GM12872 (cell line): ENCODE data around the gene CCDC169.

Source experiments
- TF ChIP-seq, protein P1 (sequence below): IDR thresholded peaks from 3 replicates; pipeline ENCODE4 v1.5.1; 2011; ENCODE audit warnings: low read depth, mild to moderate bottlenecking, low read length, moderate library complexity; ENCODE audit not compliant: insufficient read depth

CCDC169 gene

DNA sequence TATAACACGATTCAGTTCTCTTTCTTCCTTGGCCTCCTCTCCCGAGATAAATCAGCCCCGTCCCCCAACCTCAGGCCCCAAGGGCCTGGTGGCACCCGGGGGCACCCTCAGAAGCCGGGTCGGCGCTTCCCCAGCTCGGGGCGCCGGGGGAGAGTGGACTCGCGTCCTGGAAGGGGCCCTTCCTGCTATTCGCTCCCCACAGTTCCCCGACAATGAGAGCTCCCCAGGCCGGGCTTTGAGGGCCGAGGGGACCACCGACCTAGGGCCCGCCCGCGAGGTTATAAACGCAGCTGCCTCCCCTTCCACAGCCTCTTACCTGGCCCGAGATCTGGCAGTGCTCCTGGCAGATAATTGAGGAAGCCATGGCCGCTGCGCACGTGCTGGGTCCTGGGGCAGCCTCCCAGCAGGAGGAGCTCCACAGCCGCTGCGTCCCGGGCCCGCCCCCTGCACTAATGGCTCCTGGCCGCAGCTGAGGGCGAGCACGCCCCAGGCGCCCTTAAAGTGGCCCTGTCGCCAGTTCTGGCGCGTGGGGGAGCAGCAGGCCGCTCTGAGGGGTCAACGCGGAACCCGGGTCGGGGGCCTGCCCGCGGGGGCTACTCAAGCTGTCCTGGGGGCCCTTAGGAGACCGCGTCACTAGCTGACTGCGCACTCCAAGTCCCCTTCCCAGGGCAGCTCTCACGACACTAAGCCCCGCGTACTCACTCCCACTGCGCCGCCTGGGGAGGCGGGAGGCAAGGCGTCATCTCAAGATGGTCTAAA lies 83.3 kb downstream of the CCDC169 start, which contains the start of gene SOHLH2:
Gene SOHLH2 (minus strand): TSS at position 394 of the 759 bp plus-strand sequence. CDS start 30 bp downstream, at position 364.
- TF ChIP-seq, protein P1, sequence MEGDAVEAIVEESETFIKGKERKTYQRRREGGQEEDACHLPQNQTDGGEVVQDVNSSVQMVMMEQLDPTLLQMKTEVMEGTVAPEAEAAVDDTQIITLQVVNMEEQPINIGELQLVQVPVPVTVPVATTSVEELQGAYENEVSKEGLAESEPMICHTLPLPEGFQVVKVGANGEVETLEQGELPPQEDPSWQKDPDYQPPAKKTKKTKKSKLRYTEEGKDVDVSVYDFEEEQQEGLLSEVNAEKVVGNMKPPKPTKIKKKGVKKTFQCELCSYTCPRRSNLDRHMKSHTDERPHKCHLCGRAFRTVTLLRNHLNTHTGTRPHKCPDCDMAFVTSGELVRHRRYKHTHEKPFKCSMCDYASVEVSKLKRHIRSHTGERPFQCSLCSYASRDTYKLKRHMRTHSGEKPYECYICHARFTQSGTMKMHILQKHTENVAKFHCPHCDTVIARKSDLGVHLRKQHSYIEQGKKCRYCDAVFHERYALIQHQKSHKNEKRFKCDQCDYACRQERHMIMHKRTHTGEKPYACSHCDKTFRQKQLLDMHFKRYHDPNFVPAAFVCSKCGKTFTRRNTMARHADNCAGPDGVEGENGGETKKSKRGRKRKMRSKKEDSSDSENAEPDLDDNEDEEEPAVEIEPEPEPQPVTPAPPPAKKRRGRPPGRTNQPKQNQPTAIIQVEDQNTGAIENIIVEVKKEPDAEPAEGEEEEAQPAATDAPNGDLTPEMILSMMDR: no peak

DNA sequence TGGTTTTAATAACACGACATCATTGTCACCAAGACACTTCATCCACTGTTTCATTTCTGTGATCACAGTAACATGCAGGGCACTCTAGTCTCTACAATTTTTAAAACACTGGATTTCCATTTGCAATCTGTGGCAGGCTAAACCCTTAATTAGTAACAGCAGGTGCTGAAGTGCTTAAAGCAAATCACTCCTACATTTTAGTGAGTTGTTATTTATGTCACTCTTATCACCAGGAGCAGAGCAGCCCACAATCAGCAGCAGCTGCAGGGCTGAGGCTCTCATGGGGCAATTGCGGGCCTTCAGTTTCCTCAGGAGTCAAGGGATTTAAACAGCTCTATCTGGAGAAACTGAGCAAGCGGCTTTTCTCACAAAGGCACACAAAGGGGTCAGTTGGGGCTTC lies 84.8 kb downstream of the CCDC169 start:
- TF ChIP-seq, protein P1: no peak

DNA sequence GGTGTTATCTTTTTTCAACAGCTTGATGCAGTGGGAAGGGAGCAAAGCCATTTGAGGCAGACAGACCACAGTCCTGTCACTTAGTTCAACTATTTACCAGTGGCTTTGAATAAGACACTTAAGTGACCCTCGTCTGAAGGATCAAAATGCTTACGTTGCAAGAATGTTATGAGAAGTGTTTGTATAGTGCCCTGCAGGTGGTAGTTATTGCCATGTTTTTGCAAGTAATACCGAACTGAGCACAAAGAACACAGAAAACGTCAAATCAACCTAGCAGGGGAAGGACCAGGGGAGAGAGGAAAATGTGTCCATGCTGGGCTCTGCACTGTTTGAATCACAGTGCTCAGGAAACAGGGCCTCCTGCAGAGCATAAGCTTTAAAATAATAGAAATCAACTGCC lies 86.0 kb downstream of the CCDC169 start:
- TF ChIP-seq, protein P1: no peak

DNA sequence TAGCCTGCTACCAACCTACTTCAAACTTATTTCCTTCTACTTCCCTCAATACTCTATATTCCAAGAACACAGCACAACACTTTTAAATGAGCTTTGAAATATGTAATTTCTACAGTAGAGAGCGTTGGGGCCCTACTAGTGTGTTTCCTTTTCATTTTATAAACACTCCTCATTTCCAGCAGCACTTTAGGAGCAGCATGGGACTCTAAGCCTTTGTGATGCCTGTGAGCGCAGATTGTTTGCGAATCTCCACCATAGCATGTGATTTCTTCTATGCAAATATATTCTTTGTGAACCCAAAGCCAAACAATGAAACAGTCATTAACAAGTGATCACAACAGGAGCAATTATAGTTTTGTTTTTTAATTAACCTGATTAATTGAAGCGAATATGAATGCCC lies 86.9 kb downstream of the CCDC169 start:
- TF ChIP-seq, protein P1: no peak

DNA sequence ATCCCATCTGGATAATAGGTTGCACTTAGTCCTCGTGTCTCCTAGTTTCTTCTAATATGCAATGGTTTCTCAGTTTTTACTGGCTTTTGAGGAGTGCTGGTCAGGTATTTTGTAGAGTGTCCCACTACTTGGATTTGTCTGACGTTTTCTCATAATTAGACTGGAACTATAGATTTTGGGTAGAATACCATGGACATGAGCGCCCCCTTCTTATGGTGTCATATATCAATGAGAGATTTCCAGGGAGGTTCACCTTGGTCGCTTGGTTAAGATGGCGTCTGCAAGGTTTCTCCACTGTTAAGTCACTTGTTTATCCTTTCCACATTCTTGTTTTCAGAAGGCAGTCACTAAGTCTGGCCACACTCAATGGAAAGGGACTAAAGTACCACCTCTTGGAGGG lies 89.9 kb downstream of the CCDC169 start:
- TF ChIP-seq, protein P1: no peak

DNA sequence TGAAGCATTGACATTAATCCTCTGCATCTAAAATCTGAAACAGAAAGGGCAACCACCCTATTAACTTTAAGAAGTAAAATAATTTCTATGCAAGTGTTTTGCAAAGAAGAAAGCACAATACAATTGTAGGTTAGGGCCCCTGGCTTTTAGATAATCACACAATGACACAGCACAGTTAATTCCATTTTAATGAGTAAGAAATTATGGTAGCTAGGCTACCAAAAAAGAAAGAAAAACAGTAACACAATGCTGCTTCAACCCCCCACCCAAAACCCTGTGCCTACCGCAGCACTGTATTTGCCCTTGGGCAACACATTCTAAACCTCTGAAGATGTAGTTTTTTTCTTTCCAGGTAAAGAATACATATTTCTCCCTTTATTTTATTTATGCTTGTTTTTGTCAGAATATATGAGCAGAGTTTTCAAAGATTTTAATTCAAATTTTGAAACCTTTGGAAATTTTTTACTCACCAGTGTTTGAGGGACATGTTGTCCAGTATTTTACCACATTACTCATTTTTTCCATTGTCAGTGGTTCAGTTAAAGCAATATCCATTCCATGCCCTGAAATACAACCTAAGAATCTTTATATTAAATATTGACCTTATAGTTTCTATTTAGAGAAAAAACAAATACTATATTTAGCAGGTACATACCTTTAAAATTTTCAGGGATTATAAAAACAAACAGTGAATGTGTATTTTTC lies 104.3 kb downstream of the CCDC169 start:
- TF ChIP-seq, protein P1: no peak

DNA sequence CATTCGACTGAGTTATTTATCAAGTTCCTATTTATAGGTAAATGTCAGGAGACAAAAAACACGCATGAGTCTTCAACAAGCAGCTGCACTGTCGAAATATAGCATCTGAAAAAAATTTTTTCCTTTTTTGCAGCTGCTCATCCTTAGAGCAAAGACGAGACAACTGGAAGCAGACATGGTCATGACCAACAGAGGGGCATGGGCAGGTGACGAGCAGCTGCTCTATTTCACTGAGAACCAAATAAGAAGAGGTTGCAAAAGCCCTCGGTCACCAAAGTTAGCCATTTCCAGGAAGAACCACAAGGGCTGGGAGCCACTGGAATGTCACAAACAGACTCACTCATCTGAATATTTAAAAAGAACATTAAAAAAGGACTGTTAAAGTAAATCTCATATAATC lies 105.4 kb downstream of the CCDC169 start:
- TF ChIP-seq, protein P1: no peak
